Dedifferentiated amniotic fluid mesenchymal stem cell (primary cell): ENCODE data around the gene NEK10.

Source experiments
- DNase-seq: peaks from one replicate; pipeline ENCODE4 v3.0.0-alpha.2; 2016; ENCODE audit errors: extremely low spot score

NEK10 gene

DNA sequence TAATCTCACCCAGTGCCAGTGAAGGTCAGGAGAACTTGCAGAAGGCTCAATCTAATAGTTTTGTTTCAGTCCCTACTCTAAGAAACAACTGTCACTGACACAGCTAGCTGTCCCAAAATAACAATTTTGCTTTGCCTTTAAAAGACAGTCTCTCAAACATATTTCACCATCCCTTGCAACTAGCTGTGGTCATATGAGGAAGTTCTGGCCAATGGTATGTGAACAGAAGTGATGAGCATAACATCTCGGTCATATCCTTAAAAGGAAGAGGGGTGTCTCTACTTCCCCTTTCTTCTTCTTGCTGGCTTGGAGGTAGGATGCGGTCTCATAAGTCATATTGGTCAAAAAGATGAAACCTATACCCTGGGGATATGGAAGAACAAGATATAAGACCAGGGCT is 198.1 kb downstream of the NEK10 start:
- no peak for DNase-seq

DNA sequence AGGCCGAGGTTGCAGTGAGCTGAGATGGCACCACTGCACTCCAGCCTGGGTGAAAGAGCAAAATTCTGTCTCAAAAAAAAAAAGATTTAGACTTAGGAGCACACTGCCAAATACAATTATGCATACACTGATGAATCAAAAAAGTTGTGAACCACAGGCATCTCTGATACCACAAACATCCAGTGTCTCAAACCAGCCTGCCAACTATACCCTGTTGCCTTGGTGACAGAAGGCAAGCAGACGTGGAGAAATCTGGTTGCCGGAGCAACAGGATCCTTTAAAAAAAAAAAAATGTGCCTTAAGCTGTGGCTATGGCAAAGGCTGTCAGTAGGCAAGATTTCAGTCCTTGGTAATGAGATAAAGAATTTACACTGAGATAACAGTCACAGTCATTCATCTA is 202.3 kb downstream of the NEK10 start:
- peak; percentile 97 for DNase-seq

DNA sequence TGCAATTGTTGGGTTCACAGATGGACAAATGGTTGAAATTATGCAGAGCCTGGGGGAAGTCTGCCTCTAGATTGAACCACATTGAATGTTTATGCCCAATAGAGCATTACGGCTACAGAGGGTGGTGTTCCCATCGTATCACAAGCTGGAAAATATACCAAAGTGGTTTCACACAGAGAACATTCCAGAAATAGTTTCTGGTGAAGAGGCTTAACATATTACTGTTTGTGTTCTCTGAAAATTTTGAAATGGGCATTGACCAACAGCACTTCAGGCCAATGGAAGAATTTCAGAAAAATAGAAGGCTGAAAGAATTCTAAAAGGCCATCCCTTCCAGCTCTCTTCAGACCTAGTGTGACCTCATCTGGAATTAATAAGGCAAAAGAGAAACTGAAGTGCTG is 203.9 kb downstream of the NEK10 start:
- peak; percentile 94 for DNase-seq

DNA sequence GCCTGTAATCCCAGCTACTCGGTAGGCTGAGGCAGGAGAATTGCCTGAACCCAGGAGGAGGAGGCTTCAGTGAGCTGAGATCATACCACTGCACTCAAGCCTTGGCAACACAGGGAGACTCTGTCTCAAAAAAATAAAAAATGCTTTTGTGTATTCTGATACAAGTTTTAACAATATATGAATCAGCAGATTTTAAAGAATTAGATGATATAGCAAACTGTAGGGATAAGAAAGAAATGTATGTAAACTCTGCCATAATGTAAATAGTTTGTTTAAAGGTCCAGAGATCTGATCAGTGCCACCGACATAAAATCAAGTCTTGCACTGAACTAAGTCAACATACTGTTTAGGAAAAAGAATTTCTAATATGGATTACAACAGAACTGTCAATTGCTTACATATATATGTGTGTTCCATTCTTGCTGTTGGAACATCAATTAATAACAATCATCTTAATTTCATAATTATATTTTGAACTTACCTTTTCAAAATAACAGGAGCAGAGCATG is 208.3 kb downstream of the NEK10 start:
- DNase-seq: no peak

- no peak for DNase-seq
Measured at GRCh38 chr3:27160146-27160545, 209.0 kb downstream of the NEK10 start.

DNA sequence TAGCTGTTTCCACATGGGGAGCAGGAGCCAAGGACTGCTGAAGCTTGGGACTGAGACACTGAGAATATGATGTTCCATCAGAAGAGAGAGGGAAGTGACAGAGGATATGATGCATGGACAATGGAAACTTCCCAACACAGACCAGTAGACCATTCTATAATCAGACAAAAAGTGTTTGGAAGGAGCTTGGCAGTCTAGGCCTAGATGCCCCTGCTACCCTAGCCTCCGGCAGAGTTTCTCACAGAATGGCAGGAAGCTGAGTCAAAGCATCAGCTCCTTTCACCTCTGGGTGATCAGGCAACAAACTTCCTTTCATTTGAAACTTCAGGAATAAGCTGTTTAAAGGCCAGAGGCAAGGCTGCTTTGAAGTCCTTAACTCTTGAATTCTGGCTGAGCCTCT is 222.0 kb downstream of the NEK10 start:
- DNase-seq: no peak

DNA sequence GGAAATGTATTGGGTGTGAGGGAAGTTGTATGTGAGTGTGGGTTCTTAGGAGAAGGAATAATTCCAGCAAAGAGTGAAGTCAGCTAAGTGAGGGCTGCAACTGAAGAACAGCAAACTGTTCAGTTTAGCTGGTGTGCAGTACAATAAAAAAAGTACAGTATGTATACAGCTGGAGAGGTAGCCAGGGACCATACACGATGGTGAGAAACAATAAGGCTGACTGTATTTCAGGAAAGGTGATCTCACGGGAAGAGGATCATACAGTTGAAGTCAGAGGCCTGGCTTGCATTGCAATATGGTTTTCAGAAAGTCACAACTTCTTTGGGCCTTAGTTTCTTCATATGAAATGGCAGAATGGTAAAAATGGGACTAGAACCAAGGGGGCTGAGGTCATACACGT is 222.4 kb downstream of the NEK10 start:
- DNase-seq: no peak

GRCh38 chr3:27145719-27146118 is 223.5 kb downstream of the NEK10 start:
- DNase-seq: no peak

- no peak for DNase-seq
Measured at GRCh38 chr3:27141668-27142067, 227.5 kb downstream of the NEK10 start.

DNA sequence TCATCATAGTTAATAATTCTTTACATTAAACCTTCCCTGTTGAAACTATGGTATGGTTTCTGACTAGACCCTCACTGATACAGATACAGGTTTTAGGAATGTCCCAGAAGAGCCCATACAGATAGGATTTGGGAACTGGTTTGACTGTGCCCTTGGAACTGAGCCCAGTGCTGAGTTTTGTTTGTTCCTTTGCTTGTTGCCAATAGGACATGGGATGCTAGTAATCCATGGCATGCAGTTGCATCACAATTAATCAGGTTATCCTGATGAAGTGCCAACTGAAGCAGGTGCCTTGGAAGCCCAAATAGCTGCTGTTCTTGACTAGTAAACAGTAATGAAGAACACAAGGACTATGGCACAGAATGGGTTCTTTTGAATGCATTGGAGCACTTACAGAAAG is 230.6 kb downstream of the NEK10 start:
- no peak for DNase-seq

DNA sequence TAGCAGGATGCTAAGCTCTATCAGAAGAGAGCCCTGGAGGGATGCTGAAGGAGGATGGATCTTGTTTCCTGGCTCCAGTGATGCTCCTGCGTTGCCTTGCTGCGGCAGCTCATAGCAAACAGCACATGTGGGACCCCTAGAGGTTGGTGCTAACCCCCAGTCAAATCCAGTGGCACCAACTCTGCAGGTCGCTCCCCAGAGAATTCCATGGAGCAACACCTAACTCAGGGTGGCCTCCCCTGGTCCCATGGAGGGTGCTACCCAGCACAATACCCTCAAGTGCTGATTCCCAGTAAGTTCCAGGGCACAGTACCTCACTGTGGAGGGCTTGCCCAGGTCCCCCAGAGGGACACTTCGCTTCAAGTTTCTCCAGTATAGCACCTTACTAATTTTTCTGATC is 231.2 kb downstream of the NEK10 start:
- DNase-seq: no peak

GRCh38 chr3:27134171-27134796 is 234.9 kb downstream of the NEK10 start:
- peak; percentile 59 for DNase-seq

DNA sequence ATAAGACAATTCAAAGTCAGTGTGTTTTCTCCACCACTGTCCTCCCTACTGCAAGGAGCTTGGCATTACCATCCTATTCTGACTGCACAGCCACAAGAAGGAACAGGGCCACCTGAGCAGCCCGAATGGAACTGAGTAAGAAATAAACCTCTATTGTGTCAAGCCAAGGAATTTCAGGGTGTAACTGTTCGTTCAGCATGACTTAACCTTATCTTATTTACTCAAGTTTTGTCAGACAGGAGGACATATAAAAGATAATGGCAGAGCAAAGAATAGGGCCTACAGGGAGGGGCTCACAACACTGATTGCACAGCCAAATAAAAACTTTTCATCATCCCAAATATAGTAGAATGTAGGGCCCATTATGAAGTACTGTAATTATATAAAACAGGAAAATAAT is 236.1 kb downstream of the NEK10 start:
- no peak for DNase-seq

DNA sequence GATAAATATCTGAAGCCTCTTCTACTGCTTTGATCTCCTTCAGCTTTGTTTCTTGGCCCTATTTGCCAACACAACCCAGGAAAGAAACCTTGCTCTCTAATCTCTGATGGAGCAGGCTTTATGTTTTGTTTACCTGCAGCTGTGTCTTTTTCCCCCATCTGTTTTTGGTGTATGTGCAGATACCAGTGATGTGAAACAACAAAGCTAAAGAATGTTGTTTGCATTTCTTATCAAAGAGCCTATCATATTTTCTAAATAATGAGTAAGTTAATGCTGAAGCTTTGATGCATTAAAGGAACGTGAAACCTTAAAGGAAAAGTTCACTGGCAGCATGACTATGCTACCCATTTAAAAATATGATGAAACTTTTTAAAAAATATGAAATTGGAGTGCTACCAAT is 238.4 kb downstream of the NEK10 start:
- no peak for DNase-seq

DNA sequence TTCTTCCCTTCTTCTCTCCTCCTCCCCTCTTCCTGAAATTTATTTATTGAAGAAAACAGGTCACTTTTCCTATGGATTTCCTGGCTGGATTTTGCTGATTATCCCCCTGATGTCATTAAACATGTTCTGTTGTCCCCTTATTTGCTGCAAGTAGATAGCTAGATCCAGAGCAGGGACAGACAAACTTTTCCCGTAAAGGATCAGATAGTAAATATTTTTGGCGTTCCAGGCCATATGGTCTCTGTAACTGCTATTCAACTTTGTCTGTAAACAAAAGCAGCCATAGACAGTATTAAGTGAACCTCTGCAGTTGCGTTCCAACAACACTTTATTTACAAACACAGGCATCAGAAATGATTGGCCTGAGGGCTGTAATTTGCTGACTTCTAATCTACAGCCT is 241.3 kb downstream of the NEK10 start:
- no peak for DNase-seq

GRCh38 chr3:27127195-27127594 is 242.0 kb downstream of the NEK10 start:
- DNase-seq: no peak

DNA sequence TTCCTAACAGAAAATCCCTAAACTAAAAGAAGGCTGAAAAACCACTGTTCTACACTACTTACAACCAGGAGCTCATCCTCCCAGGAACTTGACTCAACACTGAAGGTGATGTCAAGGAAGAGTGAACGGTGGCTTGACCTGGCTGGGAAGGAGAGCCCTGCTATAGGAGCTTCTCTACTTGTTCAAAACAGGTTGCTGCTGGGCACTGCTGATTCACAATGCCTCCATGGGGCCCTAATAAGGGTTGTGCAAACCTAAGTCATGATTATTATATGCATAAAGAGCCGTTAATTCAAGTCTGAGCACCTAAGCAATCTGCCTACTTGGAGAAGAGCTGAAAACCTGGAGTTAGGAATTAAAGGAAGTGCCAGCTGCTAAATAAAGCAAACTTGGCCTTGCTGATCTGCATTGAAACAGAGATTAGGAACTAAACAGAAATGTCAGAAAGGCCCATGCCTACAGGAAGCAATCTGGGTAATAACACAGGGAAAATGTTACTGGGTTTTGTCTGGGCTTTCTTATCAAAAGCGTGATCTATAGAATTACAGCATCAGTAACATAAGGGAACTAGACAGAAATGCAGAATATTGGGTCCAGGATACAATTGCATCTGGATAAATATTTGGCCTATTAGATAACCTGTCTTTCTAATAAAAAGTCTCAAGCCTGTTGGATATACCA is 243.2 kb downstream of the NEK10 start:
- no peak for DNase-seq

GRCh38 chr3:27119639-27120038 is 249.5 kb downstream of the NEK10 start:
- no peak for DNase-seq

DNA sequence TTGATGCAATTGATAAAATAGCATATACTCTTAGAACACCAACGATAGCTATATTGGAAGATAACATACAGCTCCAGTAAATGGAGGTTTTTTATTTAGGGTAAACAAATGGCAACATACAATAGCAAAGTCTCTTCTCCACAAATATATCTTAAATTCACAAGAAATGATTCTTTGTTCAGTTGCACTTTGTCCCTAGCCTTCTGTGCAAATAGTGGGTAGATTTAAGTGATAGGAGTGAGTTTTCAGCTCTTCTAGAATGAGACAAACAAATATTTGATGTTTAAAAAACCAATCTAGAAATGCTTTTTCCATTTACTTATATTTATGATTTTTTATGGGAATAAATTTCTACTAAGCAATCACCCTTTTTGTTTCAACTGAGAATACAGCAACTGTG is 253.8 kb downstream of the NEK10 start:
- DNase-seq: no peak

DNA sequence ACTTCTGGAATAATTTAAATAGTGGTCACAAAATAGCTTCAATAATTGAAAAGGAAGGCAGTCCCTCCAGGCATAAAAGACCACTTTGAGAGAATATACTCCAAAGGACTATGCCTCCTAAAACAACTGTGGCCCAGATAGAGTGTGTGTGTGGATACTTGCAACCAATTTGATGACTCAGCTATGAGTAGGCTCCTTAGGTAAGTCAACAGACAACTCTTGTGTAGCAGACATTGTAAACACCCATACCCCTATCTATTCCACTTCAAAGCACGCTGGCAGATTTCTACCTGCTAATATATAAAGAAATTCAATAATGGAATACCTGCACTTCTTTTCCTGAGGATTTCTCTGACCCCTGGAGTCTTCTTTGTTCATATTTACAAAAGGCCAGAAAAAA is 254.5 kb downstream of the NEK10 start:
- DNase-seq: no peak

DNA sequence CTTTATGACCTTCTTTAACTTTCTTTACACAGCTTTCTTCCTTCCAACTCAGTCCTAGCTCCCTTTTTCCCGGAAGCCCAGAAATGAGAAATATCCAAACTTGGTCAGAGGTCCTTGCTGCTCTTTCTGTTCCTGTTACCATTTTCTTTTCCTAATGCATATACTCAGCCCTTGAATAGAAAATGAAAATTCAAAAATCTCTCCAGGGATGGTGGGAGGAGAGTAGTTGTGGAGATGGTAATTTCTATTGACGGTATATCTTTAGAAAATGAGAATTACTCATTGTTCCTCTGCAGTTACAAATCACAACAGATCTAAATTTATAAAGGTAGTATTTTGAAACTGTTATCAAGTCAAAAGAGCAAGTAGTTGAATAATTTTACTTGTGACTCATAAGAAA is 255.1 kb downstream of the NEK10 start:
- DNase-seq: no peak

DNA sequence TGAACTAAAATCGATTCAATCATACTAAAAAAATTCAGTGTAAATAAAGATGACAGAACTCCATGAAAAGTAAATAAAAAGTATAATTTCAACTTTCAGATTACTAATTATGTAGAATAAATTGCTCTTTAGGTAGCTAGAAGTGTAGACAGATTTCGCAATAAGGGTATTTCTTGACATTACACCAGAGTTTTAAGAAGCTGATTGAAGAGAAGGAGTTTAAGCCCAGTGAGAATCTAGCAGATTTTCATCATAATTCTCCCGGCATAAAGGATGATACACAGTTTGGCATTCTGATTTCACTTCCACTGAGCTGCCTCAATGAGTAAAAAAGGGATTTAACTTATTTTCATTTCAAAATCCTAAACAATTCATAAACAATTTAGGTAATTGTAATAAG is 259.2 kb downstream of the NEK10 start:
- DNase-seq: no peak

DNA sequence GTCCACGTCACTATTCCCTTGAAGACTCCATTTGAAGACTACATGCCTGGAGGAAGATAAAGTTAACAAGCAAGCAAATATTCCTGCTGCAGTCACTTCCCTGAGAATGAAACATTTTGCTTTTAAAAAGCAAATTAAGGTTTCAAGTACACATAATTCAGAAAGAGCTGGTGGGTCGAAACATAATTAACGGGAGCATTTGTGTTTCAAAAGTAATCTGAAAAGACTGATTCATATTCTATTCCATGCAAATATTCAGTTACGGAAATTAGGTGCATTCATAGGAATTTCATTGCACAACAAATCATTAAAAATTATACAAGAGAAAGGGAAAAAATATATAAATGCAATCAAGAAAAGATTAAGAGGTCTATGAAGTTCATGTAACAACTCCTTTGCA is 260.9 kb downstream of the NEK10 start:
- DNase-seq: no peak

GRCh38 chr3:27105904-27106303 is 263.3 kb downstream of the NEK10 start:
- no peak for DNase-seq
